CD14-positive monocyte (primary cell): Measurements from ENCODE around the gene ANO2. TPM values are rescaled to one million over a fixed set of nuclear protein-coding genes. Genes with fewer than 3 reads are reported as not detected.

ENCODE experiments used
- DNase-seq, 3 donors: peaks; one replicate each; pipeline ENCODE4 v3.0.0-alpha.2; 2011 to 2022
- H2AFZ ChIP-seq: 2 replicates; pipeline ENCODE4 v1.6.0; 2012; ENCODE audit warnings: mild to moderate bottlenecking, low read depth, low read length, inconsistent platforms; ENCODE audit not compliant: insufficient read depth, poor library complexity, severe bottlenecking
- H3K27ac ChIP-seq, 2 donors: 1 replicate in 1 of 2; 2 replicates in 1 of 2; pipeline ENCODE4 v1.5.1; 2012 to 2013; ENCODE audit warnings: low read length in 2 of 2, control low read depth in 1 of 2, inconsistent platforms in 1 of 2, low read depth in 1 of 2, mild to moderate bottlenecking in 1 of 2
- H3K27me3 ChIP-seq, 2 donors: one replicate each; pipeline versions ENCODE4 v1.6.0 to v1.6.1; 2011 to 2013; ENCODE audit warnings: low read length in 2 of 2; ENCODE audit not compliant: control insufficient read depth in 2 of 2, insufficient read depth in 2 of 2
- H3K36me3 ChIP-seq, 2 donors: replicated peaks in 1 of 2; 1 replicate in 1 of 2; 2 replicates in 1 of 2; pipeline versions ENCODE4 v1.5.1 to v1.6.1; 2012 to 2013; ENCODE audit warnings: low read length in 2 of 2, control low read depth in 1 of 2, inconsistent platforms in 1 of 2, mild to moderate bottlenecking in 1 of 2; ENCODE audit not compliant: insufficient read depth in 2 of 2, control insufficient read depth in 1 of 2
- H3K4me1 ChIP-seq, 2 donors: 1 replicate in 1 of 2; 2 replicates in 1 of 2; pipeline versions ENCODE4 v1.5.1 to v1.6.1; 2012 to 2013; ENCODE audit warnings: low read length in 2 of 2, control low read depth in 1 of 2, inconsistent platforms in 1 of 2, mild to moderate bottlenecking in 1 of 2, moderate library complexity in 1 of 2; ENCODE audit not compliant: insufficient read depth in 2 of 2, control insufficient read depth in 1 of 2
- H3K4me2 ChIP-seq: replicated peaks from 2 replicates; pipeline ENCODE3; 2012; ENCODE audit warnings: low read length, moderate library complexity, mild to moderate bottlenecking; ENCODE audit not compliant: poor library complexity, severe bottlenecking; ENCODE audit errors: extremely low read depth
- H3K4me3 ChIP-seq, 3 experiments: fragments of 200-600 bp in 1 of 3; sonication (generic) in 1 of 3; replicated peaks in 1 of 3; 1 replicate in 2 of 3; 2 replicates in 1 of 3; pipeline ENCODE4 v1.5.1; 2011 to 2013; ENCODE audit warnings: low read length in 3 of 3, mild to moderate bottlenecking in 3 of 3, control low read depth in 2 of 3, low read depth in 2 of 3, inconsistent platforms in 1 of 3, moderate library complexity in 1 of 3
- H3K79me2 ChIP-seq: 2 replicates; pipeline ENCODE4 v1.6.0; 2012; ENCODE audit warnings: mild to moderate bottlenecking, control low read depth, inconsistent platforms, low read length, moderate library complexity; ENCODE audit not compliant: insufficient read depth
- H3K9ac ChIP-seq: 2 replicates; pipeline ENCODE4 v1.6.0; 2017; ENCODE audit warnings: low read length, mild to moderate bottlenecking; ENCODE audit not compliant: insufficient read depth, poor library complexity, severe bottlenecking
- H3K9me3 ChIP-seq, 2 donors: replicated peaks in 1 of 2; 1 replicate in 1 of 2; 2 replicates in 1 of 2; pipeline versions ENCODE4 v1.5.1 to v1.6.1; 2012 to 2013; ENCODE audit warnings: low read length in 2 of 2, control low read depth in 1 of 2; ENCODE audit not compliant: control insufficient read depth in 1 of 2, insufficient read depth in 1 of 2
- H4K20me1 ChIP-seq: 2 replicates; pipeline ENCODE4 v1.6.0; 2012; ENCODE audit warnings: mild to moderate bottlenecking, low read length, control low read depth, moderate library complexity; ENCODE audit not compliant: insufficient read depth
- H3K27ac Mint-ChIP-seq, 7 donors: one replicate each; pipeline ENCODE4 v1.8.0; 2020; ENCODE audit warnings: mild to moderate bottlenecking in 7 of 7, mixed read lengths in 7 of 7, moderate library complexity in 6 of 7, inconsistent platforms in 2 of 7
- H3K27me3 Mint-ChIP-seq, 3 donors: one replicate each; pipeline ENCODE4 v1.8.0; 2021 to 2022; ENCODE audit warnings: low read depth in 3 of 3, mild to moderate bottlenecking in 3 of 3, mixed read lengths in 3 of 3, moderate library complexity in 3 of 3, inconsistent platforms in 1 of 3
- H3K36me3 Mint-ChIP-seq, 2 donors: one replicate each; pipeline ENCODE4 v1.8.0; 2020; ENCODE audit warnings: mixed read lengths in 2 of 2, inconsistent platforms in 1 of 2, mild to moderate bottlenecking in 1 of 2
- H3K4me1 Mint-ChIP-seq: one replicate; pipeline ENCODE4 v1.8.0; 2020; ENCODE audit warnings: mild to moderate bottlenecking, mixed read lengths
- H3K4me3 Mint-ChIP-seq, 2 donors: one replicate each; pipeline ENCODE4 v1.8.0; 2020; ENCODE audit warnings: mild to moderate bottlenecking in 2 of 2, mixed read lengths in 2 of 2, moderate library complexity in 1 of 2
- H3K9me3 Mint-ChIP-seq, 7 donors: one replicate each; pipeline ENCODE4 v1.8.0; 2020 to 2022; ENCODE audit warnings: mixed read lengths in 7 of 7, mild to moderate bottlenecking in 6 of 7, moderate library complexity in 6 of 7, inconsistent platforms in 2 of 7
- WGBS: methylation state at CpG from one replicate; pipeline ENCODE4 v1.1.5; 2013; ENCODE audit warnings: missing lambda C conversion rate; ENCODE audit not compliant: insufficient coverage; 5-methylcytosine and 5-hydroxymethylcytosine counted together
- intact Hi-C, 2 donors: fragments of 100-400 bp; cut with micrococcal nuclease; formaldehyde crosslinking; loops; one replicate each; pipeline versions ENCODE4 v1.15.0 to v1.15.1; 2023
- polyA plus RNA-seq, 3 donors: library from polyadenylated mRNA; depleted of rRNA in 1 of 3; unstranded in 2 of 3; stranded (reverse) in 1 of 3; fragments of 300-500 nt in 2 of 3; fragments of >200 nt in 1 of 3; fragmentation: Illumina TruSeq in 2 of 3; gene quantifications; 1 replicate in 2 of 3; 2 replicates in 1 of 3; pipeline ENCODE4 v1.2.3, GENCODE V29; 2012 to 2021
- TF ChIP-seq, protein P1 (sequence below): fragments of 200-600 bp; IDR thresholded peaks from one replicate; pipeline ENCODE4 v1.8.0; 2022; ENCODE audit warnings: antibody characterized with exemption, mild to moderate bottlenecking

The ANO2 gene
- polyA plus RNA-seq, 3 donors, result not detected

DNA sequence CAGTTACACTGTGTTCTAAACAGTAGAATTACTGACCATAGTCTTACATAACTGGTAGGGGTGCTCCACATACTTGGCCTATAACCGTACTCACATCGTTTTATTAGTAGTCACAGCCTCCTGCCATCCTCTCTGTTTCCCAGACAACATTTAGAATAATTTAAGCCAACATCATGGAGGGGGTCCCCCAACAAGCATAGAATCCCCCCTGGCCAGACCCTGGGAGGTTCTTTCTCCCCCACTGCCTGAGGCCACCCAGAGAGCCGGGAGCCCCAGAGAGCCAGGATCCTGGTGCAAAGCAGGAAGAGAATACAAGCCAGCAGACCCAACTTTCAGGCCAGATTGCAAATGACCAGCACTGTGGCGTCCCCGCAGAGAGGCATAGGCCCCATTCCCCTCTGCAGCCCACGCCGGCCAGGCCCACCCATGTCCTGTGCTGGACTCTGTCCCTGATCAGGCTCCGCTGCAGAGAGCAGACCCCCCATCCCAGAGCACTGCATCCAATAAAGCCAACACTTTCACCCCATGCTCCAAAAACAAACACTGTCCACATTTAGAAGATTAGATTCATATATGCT is 317.9 kb downstream of the ANO2 start:
- Mint-ChIP-seq H3K9me3 (peaks cover 0 to 6% (median 0%) of the 10 kb centered on the region in 7 donors), H3K27ac (peak overlapping the region in 1 of 7 donors; percentile 23), H3K36me3 (no peaks in the 10 kb centered on the region), H3K4me3 (no peak overlapping the region), H3K4me1 (peaks cover 8% of the 10 kb centered on the region), H3K27me3 (peaks cover 5 to 15% (median 11%) of the 10 kb centered on the region in 3 donors)
- no peak overlapping the region for H3K4me3 ChIP-seq
- H3K4me2 ChIP-seq, result no peak overlapping the region
- no peak overlapping the region for H3K9ac ChIP-seq
- no peaks in the 10 kb centered on the region for H4K20me1 ChIP-seq
- no peaks in the 10 kb centered on the region for H3K4me1 ChIP-seq
- no peak overlapping the region for H2AFZ ChIP-seq
- H3K9me3 ChIP-seq, result no peaks in the 10 kb centered on the region
- TF ChIP-seq, protein P1, sequence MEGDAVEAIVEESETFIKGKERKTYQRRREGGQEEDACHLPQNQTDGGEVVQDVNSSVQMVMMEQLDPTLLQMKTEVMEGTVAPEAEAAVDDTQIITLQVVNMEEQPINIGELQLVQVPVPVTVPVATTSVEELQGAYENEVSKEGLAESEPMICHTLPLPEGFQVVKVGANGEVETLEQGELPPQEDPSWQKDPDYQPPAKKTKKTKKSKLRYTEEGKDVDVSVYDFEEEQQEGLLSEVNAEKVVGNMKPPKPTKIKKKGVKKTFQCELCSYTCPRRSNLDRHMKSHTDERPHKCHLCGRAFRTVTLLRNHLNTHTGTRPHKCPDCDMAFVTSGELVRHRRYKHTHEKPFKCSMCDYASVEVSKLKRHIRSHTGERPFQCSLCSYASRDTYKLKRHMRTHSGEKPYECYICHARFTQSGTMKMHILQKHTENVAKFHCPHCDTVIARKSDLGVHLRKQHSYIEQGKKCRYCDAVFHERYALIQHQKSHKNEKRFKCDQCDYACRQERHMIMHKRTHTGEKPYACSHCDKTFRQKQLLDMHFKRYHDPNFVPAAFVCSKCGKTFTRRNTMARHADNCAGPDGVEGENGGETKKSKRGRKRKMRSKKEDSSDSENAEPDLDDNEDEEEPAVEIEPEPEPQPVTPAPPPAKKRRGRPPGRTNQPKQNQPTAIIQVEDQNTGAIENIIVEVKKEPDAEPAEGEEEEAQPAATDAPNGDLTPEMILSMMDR, result no peak
- no peaks in the 10 kb centered on the region for H3K36me3 ChIP-seq
- no peaks in the 10 kb centered on the region for H3K27me3 ChIP-seq
- no peak overlapping the region for H3K27ac ChIP-seq
- WGBS, result 83% methylated on average over 6 of the region's 8 CpGs
- DNase-seq, result no peak
- no peaks in the 10 kb centered on the region for H3K79me2 ChIP-seq
- intact Hi-C loops, result no loop called here

DNA sequence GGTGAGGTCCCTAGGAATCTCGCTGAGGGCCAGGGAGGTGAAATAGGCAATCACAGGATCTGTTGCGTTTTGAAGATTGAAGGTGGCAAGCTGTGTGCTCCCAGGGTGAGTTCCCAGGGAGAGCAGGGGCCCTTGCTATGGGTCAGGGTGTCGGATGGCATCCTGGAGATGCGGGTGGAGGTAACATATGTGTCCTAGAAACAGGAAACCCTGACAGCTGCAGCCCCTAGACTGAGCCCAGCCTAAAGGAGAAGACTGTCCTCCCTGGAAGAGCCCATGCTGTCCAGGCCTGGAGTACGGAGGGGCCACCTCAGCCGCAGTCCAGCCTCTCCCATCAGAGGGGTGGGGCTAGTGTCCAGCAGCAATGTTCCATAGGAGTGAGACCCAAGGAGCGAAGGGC is 318.9 kb downstream of the ANO2 start:
- no peak for DNase-seq
- H3K27ac Mint-ChIP-seq, result no peak overlapping the region
- Histone ChIP-seq H3K4me1 (no peaks in the 10 kb centered on the region), H3K27ac (no peak overlapping the region), H4K20me1 (no peaks in the 10 kb centered on the region), H3K4me2 (no peak overlapping the region), H3K9me3 (no peaks in the 10 kb centered on the region), H3K27me3 (no peaks in the 10 kb centered on the region), H2AFZ (no peak overlapping the region), H3K79me2 (no peaks in the 10 kb centered on the region), H3K9ac (no peak overlapping the region), H3K4me3 (no peak overlapping the region), H3K36me3 (no peaks in the 10 kb centered on the region)
- TF ChIP-seq, protein P1, result no peak
- WGBS, result 81% methylated on average over 5 of the region's 7 CpGs
- intact Hi-C loops, result no loop called here
- peaks cover 8% of the 10 kb centered on the region for H3K4me1 Mint-ChIP-seq
- peaks cover 3 to 15% (median 5%) of the 10 kb centered on the region in 3 donors for H3K27me3 Mint-ChIP-seq
- H3K9me3 Mint-ChIP-seq, result peaks cover 0 to 6% (median 0%) of the 10 kb centered on the region in 7 donors
- no peak overlapping the region for H3K4me3 Mint-ChIP-seq
- H3K36me3 Mint-ChIP-seq, result no peaks in the 10 kb centered on the region
